Muscle of arm (tissue), 14 donors: ENCODE measurements around the gene WNT3. TPM values are rescaled to one million over a fixed set of nuclear protein-coding genes. Genes with fewer than 3 reads are reported as not detected.
"Not testable (repeated sequence)": the region's sequence is repeated elsewhere in the genome, so short reads cannot be mapped to it uniquely, and the experiment has no call there.

Experiments used
- DNase-seq: peaks from one replicate; pipeline ENCODE4 v3.0.0-alpha.2; 2013
- long read RNA-seq, 11 donors: transcript quantifications; one replicate each; lab custom pipeline, GENCODE V29; 2026
- polyA plus RNA-seq, 12 donors: library from polyadenylated mRNA; unstranded; fragments of 120-200 nt; gene quantifications; one replicate each; pipeline ENCODE4 v1.2.1, GENCODE V29; 2013; ENCODE audit not compliant: insufficient read length in 12 of 12

Gene WNT3, protein sequence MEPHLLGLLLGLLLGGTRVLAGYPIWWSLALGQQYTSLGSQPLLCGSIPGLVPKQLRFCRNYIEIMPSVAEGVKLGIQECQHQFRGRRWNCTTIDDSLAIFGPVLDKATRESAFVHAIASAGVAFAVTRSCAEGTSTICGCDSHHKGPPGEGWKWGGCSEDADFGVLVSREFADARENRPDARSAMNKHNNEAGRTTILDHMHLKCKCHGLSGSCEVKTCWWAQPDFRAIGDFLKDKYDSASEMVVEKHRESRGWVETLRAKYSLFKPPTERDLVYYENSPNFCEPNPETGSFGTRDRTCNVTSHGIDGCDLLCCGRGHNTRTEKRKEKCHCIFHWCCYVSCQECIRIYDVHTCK
- 10 to 100 TPM in 2 of 12 donors, 1 to 10 TPM in 9, not detected in 1; 2.3 to 26.7 (median 3.0) TPM for polyA plus RNA-seq
- long read RNA-seq, donor 1, result 0 reads
- long read RNA-seq, donor 2, result 0 reads
- long read RNA-seq, donor 3, result 0 reads
- long read RNA-seq, donor 4, result 0 reads
- long read RNA-seq, donor 5, result 0 reads
- long read RNA-seq, donor 6, result 0 reads
- long read RNA-seq, donor 7, result 0 reads
- long read RNA-seq, donor 8, result 0 reads
- long read RNA-seq, donor 9, partial matches to known transcripts, result 6 of 7 reads
- long read RNA-seq, donor 9, other reads (novel, unspliced or antisense), result 0 of 7 reads
- long read RNA-seq, donor 10, result 0 reads
- long read RNA-seq, donor 11, result 0 reads

DNA sequence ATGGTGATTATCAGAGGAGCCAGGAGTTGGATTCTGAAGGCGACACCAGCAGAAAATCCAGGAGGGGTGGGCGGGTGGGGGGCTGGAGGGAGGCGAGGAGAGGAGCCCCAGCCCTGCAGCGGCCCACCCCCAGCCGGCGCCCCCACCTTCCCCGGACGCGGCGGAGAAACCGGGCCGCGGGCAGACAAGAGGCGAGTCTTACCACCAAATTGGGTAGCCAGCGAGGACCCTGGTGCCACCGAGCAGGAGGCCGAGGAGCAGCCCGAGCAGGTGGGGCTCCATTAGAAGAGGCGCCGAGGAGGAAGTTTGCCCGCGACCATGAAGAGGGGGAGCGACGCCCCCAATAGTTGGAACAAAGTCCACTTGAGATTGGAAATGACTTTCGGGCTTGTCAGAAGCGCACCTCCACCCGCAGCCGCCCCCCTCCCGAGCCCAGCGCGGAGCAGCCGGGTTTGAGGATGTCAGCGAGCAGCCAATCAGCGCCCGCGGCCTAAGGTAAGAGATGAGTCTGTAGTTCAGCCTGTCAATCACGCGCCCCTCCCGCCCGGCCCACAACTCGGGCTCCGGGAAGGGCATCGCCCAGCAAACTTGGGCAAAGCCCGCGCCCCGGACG is at the start of gene WNT3:
WNT3 (minus strand) TSS at position 377 of the 613 bp plus-strand sequence; CDS start at position 282, 95 bp downstream.
- no peak for DNase-seq

DNA sequence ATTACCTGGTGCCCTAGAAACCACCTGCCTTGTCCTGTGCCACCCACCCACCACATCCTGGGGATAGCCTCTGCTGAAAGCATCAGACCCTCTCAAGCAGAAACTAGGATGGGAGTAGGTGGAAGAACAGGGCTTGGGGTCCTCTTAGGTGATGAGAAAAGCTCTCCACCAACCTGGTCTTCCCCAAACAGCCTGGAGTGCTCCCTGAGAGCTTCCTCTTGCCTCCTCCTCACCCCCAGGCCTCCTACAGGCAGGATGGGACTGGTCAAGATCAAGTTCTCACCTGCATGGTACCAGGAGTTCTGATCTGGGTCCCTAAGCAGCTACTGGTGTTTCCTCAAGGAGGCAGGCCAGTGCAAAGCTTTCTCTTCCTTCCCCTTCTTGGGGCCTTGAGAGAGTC is 48.3 kb upstream of the WNT3 start:
- DNase-seq, result no peak

DNA sequence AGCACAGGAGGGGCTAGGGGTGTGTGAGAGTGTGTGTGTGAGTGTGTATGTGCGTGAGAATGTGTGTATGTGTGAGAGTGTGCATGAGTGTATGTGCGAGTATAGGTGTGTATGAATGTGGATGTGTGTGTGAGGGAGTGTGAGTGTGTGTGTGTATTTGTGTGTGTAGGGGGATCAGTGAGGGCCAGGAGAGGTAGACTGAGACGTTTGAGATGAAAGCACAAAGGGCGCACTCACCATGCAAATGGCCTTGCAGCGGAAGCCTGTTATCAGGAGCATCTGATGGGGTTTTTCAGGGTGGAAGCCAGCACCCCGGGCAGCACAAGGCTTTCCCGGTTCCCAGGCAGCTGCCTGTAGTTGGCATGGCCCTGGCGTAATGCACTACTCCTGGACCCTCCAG is 47.8 kb upstream of the WNT3 start:
- no peak for DNase-seq

DNA sequence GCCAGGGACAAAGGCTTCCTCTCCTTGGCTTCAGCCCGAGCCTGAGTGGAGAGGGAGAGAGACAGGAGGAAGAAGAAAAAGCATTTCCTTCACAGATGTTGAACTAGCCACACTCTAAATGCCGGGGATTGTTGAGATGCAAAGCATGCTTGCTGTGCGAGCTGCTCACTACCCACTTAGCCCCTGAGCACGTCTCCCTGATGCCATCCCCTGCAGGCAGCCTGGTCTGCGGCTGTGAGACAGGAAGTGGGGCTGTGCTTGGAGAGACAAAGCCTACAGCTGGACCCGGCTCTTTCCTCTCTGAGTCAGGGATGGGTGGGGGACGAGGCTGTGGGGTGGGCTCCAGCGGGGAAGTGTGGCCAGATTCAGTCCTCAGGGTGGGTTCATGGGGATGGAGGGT is 46.6 kb upstream of the WNT3 start:
- DNase-seq, result no peak

DNA sequence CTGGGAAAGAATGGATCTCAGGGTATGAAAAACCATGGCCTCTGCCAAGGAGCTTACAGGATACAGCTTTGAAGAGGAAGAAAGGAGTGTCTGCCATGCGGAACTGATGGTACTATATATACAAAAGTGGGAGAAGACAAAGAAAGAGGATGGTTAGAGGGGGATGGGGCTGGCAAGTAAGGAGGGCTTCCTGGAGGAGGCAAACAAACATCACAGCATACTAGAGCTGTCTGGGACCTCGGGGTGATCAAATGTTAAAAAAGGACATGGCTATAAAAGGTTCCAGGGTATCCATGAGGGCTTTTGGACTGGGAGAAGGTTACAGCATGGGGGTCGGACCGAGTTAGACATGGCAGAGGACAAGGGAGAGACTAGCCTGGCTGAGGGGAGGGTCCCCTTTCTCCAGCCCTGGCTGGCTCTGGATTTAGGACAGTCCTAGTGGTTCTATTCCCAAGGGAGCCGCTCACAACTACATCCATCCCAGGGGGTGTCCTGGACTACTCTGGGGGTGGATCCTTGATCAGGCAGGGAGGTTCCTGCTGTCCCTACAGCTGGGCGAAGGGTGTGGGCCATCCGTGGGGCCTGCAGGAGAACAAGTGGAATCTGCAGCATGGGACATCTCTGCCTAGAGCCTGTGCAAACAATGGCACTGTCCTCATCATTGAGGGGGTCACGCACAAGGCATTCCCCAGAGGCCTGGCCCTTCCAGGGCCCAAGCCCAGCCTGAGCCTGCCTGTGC is 45.1 kb upstream of the WNT3 start:
- no peak for DNase-seq

DNA sequence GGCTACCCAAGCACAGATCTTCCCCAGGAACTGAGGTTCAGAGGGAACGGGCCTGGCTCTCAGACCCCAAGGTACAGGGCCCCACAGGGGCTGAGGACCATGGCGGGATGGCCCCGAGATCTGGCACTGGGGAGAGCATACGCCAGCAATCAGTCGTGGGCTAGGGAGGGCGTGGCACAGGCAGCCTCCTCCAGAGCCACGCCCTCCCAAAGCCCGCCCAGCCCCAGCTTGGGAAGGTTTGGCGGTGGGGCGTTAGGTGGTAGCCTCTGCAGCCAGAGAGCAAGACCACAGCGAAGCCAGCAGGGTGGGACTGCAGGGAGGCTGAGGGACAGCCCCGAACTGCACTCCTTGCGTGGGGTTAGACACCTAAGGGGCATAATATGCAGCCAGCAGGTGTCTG is 44.5 kb upstream of the WNT3 start:
- DNase-seq, result no peak

DNA sequence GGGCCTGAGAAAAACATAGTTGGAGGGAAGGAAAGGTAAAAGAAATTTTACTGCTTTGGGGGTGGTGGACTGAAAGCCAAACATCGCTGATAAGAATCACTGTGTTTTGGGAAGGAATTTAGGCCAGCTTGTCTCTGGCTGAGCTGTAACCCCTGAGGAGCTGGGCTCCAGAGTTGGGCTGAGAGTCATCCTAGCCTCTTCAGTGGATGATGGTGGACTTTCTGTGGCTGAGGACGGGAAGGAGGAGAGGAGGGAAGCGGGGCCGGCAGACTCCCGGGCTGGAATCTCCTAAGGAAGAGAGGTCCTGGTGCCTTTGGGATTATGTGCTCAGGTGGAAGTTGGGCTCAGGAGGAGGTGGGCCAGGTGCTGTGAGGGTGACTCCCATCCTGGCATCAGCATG is 41.5 kb upstream of the WNT3 start:
- DNase-seq, result no peak

DNA sequence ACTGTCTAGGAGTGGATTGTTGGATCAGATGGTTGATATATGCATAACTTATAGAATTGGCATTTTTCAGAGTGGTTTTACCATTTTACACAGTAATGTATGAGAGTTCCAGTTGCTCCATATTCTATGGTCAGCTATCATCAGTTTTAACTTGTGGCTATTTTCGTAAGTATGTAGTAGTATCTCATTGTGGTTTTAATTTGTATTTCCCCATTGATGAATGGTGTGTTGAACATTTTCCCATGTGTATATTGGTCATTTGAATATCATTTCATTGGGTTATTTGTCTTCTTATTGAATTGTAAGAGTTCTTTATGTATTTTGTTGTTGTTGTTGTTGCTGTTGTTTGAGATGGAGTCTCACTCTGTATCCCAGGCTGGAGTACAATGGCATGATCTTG is 39.1 kb upstream of the WNT3 start:
- no peak for DNase-seq

DNA sequence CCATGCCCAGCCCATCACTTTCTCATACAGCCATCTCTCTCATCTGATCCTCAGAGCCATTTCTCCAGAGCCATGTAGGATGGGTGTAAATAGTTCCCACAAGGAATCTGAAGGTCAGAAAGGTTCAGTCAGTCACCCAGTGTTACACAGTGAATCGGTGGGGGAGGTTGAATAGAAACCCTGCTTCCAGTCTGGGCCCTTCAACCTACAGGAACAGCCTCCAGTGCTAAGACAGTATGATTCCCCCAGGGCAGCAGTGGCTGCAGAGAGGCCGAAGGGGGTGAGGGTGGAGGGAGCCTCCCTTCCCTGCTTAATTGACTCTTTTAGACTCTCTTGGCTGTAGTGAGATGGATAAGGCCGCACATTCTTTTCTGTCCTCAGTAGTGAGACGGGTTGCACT is 36.5 kb upstream of the WNT3 start:
- no peak for DNase-seq

DNA sequence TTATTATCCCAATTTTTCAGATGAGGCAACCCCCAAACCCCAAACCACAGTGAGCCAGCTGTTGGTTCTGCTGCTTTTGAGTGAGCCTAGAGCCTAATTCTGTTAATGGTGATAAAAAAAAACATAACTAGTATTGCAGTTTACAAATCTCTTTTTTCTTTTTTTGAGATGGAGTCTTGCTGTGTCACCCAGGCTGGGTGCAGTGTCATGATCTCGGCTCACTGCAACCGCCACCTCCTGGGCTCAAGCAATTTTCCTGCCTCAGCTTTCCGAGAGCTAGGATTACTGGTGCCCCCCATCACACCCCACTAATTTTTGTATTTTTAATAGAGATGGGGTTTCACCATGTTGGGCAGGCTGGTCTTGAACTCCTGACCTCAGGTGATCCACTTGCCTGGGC is 36.0 kb upstream of the WNT3 start:
- no peak for DNase-seq

DNA sequence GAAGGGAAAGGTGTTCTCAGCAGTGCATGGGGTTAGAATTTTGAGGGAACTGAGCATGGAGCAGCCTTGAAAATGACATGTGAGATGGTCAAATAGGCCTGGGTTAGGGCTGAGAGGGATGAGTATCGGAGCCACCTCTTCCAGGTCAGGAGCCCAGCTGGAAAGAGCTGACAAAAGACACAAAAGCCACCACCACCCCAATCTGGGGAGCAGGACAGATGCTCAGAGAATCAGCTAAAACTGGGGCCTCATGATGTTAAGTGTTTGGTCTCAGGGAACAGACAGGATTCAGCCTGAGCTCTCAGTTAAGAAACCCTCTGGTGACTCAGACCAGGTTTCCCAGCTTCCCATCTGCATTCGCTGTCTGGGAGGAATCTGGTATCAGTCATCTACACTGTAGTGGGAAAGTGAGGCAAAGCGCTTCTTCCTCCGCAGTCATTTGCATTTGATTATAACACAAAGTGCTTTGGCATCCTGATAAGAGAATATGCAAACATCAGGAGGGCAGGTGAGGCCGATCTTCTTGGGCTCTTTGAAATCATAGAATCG is 35.5 kb upstream of the WNT3 start:
- no peak for DNase-seq

DNA sequence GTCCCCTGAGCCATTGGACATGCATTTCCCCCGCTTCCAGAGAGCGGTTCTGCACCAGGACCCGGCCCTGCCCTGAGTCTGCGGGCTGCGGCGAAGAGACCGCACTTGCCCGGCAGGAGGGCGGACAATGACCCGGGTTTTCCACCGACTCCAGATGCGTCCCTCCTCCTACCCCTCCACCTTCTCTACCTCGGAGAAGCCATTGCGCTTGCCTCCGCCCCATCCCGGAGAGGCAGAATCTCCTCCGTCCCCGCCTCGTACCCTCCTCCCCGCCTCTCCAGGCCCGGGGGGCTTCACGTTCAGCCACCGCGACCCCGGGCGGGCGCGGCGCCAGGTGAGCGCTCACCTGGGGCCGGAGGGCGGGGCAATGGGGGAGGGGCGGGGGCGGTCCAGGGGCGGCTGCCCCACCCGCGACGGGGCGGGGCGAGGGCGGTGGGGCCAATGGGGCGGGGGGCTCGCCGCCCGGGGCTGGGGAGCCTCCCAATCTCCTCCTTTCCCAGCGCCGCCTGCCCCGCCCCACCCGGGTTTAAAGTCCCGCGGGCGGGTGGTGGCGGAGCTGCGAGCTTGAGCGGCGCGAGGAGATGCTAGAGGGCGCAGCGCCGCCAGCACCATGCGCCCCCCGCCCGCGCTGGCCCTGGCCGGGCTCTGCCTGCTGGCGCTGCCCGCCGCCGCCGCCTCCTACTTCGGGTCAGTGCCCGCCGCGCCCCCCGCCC is 32.7 kb upstream of the WNT3 start, which contains the start of gene WNT9B:
WNT9B (plus strand) TSS at position 555 of the 713 bp plus-strand sequence; CDS start at position 611, 56 bp downstream.
- no peak for DNase-seq

DNA sequence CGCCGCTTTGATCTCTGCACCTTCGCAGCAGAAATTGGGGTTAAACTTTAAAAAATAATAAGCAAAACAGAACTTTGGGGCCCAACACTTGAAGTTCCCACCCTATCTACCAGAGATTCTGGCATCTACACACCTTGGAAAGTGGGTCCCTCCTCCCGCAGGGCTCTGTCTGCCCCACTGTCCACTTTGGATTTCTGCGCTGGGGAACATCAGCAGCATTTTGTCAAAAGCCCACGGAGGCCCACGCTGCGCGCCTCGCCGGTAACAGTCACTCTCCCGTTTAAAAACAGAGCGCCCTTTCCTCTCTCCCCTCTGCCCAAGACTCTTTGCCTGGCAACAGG is 32.2 kb upstream of the WNT3 start:
- no peak for DNase-seq

DNA sequence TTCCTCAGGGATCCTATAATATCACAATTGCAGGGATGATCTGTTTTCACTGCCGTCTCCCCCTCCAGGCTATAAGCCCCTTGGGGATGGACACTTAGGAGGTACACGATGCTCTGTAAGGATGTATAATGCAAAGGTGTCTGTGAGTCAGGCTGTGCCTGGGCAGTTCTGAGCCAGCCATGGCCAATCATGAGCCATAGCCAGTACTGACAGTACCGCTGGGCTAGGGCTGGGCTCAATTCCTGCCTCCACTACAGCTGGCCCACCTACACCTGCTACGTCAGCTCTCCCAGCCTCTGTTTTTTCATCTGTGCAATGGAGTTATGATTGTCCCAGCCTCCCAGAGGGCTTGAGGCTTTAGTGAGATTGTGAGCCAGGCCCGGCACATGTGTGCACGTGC is 30.0 kb upstream of the WNT3 start:
- DNase-seq, result no peak

DNA sequence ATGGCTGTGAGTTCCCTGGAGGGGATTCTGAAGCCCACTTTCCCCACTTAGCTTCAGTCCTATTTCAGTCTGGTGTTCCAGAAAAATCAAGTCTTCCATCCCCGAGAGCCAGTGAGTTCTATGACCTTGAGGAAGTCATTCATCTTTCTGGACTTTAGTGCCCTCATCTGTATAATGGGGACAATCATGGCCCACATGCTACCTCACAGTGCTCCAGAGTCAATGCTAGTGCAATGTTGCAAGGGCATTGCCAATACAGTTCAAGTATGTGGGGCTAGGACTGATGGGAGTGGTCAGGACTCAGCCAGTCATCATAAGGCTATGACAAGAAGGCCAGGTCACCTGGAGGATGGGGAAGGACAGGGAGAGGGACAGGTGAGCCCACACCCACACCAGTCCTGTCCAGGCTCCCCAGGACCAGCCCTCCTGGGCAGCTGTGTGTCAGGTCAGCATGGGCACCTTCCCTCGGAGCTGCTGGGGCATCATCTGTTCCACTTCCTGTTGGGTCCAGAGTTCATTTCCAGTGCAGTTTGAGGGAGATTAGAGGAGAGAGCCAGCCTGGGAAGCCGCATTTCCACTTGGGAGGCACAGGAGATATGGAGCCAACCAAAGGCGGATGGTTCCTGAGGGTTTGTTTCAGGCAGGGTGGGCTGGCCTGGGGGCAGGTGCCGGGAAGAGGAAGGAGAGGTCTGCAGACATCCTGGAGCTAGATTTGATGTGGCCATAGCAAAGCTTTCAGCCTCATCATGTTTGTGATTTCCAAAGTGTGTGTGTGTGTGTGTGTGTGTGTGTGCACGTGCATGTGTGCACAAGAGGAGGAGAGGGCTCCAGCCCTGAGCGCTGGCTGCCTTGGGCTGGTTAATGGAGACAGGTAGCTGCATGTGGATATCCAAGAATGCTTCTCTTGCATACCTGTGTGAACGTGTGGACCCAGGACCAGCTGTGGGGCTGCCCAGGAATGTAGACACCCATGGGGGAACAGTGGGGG is 29.0 kb upstream of the WNT3 start:
- DNase-seq, result no peak

DNA sequence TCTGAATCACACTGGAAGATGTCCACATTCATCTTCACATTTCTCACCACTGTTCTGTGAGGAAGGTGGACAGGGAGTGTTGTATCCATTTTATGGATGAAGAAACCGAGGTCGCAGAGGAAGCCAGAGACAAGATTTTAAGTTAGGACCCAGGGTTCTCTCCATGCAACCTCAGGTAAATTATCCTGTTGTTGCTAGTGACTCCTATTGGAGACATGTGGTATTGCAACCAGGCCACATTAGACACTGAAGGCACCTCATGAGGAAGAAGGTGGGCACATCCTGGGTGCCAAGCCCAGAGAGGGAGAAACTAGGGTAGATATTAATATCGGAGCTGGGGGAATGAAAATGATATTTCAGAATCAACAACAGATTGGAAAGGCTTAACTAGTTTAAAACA is 24.3 kb upstream of the WNT3 start:
- no peak for DNase-seq

DNA sequence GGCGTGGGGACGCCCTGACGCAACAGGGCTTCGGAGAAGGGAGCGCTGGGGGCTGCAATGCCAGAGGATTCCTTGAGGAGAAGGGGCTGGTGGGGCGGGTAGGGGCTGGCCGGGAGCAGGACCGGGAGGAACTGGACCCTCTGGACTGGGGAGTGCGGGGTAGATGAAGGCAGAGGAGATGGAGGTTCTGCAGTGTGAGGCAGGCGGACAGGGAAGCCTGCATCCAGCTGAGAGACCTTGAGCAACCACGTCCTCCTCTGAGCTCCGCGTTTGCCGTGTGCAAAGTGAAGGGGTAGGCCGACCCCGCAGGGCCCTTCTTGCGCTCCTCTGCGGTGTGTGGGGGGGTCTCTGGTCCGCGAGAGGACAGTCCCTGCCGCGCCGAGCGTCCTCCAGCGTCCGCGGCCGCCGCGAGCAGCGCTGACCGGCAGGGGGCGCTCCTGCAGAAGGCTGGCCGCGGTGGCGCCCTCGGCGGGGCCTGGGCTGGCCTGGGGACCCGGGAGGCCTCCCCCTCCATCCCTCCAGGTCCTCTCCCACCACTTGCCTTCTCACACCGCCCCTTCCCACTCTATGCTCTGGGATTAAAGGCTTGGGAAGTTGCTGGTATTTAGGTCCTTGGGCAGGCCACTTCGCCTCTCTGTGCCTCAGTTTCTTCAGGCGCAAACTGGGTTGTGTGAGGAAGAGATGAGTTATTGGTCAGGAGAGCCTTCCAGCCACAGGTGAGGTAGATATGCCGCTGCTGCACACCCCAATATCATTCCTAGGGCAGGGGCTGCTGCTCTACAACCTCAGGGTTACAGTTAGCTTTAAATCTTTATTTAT is 23.3 kb upstream of the WNT3 start:
- no peak for DNase-seq

DNA sequence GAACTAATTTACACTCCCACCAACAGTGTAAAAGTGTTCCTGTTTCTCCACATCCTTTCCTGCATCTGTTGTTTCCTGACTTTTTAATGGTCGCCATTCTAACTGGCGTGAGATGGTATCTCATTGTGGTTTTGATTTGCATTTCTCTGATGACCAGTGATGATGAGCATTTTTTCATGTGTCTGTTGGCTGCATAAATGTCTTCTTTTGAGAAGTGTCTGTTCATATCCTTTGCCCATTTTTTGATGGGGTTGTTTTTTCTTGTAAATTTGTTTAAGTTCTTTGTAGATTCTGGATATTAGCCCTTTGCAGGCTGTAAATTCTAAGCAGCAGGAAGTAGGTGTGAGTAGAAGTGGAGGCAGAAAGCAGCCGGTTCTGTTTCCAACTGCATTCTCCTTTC is 22.1 kb upstream of the WNT3 start:
- not testable (repeated sequence) for DNase-seq

DNA sequence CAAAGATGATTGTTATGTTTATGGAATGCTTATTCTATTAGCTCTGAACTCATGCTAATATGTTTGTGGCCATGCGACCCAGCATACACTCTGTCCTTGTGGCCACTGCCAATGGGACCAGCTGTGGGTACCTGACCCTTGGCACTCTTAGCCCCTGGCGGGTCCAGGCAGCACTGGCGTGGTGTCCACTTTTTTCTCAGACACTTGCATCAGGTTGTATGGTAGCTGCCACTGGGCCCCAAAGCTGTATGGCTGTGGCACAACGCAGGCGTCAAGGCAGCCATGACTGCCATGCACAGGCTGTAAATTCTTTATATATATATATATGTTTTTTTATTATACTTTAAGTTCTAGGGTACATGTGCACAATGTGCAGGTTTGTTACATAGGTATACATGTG is 20.7 kb upstream of the WNT3 start:
- DNase-seq, result no peak
